SK-N-MC (cell line): ENCODE results near the gene FUT6.

ENCODE experiments used
- EZH2 ChIP-seq: fragments of 200-600 bp; sonication (generic); IDR thresholded peaks from one replicate; pipeline ENCODE4 v1.6.1; 2017; ENCODE audit warnings: antibody characterized with exemption
- FOXP2 ChIP-seq: optimal IDR thresholded peaks from 2 replicates; pipeline ENCODE3; 2011; ENCODE audit warnings: mild to moderate bottlenecking, moderate library complexity; ENCODE audit not compliant: insufficient read depth; ENCODE audit errors: extremely low read length, control extremely low read depth
- POLR2AphosphoS5 ChIP-seq: IDR thresholded peaks from 2 replicates; pipeline ENCODE4 v1.6.1; 2012; ENCODE audit warnings: mild to moderate bottlenecking, low read depth, low read length, borderline replicate concordance

DNA sequence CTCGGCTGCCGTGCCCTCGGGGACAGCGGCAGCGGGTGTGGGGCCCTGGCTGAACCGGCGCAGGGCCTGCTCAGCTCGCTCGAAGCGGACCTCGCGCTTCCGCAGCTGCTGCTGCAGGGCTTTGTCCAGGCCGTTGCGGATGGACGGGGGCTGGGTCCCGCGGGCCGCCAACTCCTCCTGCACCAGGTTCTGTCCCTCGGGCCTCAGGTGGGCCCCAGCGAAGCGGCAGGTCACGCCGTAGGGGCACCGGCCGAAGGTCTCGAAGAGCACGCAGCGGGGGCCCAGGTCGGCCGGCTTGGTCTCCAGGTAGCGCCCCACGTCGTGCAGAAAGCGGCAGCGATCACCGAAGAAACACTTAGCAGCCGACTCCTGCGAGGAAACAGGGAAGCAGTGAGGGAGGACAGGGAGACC lies 50.1 kb downstream of the FUT6 start:
- TF ChIP-seq POLR2AphosphoS5 (no peak), EZH2 (no peak), FOXP2 (no peak)
